Stimulated activated naive CD4-positive, alpha-beta T cell (primary cell): ENCODE results near the gene AGFG1.
"Not testable (repeated sequence)": the region's sequence is repeated elsewhere in the genome, so short reads cannot be mapped to it uniquely, and the experiment has no call there.

Experiments used
- DNase-seq, 6 experiments: peaks; one replicate each; lab custom pipeline; 2025; lab: John Stamatoyannopoulos, UW

The AGFG1 gene

DNA sequence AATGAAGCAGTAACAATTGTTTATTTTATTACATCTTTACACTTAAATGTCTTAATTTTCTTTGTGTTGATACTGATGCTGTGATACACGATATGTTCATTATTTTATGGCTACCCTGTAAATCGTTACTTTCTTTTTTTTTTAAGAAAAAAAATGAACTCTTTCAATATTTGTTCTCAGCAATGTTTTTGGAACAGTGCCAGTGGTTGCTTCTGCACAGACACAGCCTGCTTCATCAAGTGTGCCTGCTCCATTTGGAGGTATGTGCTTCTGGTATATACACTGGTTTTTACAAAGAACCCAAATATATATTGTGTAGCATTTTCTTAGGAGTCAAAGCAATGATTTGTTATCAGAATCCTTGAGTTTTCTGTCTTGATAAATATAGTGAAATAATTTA is 64.5 kb downstream of the AGFG1 start:
- no peak for DNase-seq

DNA sequence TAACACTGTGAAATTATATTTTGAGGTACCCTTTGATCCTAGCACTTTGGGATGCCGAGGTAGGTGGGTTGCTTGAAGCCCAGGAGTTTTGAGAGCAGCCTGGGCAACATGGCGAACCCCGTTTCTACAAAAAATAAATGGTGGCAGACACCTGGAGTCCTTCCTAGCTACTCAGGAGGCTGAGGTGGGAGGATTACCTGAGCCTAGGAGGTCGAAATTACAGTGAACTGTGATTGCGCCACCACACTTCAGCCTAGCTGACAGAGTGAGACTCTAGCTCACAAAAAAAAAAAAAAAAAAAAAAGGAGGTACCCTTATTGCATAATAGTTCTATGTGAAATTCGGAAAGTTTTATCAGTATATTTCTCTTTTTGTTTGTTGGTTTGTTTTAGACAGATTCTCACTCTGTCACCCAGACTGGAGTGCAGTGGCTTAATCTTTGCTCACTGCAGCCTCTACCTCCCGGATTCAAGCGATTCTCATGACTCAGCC is 67.6 kb downstream of the AGFG1 start:
- no peak for DNase-seq

DNA sequence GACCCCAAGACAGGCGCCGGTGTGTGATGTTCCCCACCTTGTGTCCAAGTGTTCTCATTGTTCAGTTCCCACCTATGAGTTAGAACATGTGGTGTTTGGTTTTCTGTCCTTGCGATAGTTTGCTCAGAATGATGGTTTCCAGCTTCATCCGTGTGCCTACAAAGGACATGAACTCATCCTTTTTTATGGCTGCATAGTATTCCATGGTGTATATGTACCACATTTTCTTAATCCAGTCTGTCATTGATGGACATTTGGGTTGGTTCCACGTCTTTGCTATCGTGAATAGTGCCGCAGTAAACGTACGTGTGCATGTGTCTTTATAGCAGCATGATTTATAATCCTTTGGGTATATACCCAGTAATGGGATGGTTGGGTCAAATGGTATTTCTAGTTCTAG is 68.4 kb downstream of the AGFG1 start:
- not testable (repeated sequence) for DNase-seq

DNA sequence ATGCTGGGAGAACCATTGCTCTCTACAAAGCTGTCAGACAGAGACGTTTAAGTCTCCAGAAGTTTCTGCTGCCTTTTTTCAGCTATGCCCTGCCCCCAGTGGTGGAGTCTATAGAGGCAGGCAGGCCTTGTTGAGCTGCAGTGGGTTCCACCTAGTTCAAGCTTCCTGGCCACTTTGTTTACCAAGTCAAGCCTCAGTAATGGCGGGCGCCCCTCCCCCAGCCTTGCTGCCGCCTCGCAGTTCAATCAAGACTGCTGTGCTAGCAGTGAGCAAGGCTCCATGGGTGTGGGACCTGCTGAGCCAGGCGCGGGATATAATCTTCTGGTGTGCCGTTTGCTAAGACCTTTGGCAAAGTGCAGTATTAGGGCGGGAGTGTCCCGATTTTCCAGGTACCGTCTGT is 74.0 kb downstream of the AGFG1 start:
- DNase-seq, result no peak

DNA sequence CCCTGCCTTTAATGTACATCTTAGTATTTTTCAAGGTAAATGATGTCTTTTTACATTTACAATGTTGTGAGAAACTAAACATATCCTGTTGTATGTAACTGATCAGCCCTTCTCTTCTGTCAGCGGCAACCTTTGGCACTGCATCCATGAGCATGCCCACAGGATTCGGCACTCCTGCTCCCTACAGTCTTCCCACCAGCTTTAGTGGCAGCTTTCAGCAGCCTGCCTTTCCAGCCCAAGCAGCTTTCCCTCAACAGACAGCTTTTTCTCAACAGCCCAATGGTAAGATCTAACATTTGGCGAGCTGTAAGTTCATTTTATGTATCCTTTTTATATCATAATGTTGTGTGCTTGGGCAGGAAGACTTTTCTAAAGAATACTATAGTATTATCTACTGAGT is 79.9 kb downstream of the AGFG1 start:
- DNase-seq, result no peak

DNA sequence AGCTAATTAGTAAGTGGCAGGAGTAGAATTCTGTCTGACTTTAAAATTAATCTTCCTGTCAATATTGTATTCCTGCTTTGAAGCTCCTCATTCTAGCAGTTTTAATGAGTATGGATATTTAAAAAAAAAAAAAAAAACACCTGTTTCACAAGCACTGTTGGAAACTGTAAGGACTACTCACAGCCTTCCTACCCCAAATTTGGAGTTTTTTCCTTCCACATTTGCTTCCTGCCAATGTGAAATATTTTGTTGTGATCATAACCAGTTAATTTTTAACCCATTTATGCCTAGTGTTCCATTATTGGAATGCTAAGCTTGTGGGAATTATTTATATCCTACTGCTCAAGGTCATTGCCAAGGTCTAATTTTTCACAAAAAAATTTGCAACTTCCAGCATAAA is 90.6 kb downstream of the AGFG1 start:
- no peak for DNase-seq

DNA sequence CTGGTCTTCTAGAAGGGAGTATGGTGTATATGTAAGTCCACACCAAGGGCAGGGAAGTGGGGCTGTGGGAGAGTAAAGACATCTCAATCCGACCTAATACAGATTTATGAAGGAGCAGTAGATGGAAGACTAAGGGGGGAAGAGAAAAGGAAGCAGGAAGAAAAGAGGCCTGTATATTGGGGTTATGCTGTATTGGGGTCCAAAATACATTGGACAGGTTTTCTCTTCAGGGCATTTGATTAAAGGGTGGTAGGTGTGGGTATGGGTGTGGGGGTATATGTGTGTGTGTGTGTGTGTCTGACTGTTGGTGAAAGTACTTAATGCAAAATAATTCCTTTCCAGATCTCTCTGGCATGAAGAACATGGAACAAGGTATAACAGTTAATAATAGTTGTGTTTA is 93.1 kb downstream of the AGFG1 start:
- no peak for DNase-seq

DNA sequence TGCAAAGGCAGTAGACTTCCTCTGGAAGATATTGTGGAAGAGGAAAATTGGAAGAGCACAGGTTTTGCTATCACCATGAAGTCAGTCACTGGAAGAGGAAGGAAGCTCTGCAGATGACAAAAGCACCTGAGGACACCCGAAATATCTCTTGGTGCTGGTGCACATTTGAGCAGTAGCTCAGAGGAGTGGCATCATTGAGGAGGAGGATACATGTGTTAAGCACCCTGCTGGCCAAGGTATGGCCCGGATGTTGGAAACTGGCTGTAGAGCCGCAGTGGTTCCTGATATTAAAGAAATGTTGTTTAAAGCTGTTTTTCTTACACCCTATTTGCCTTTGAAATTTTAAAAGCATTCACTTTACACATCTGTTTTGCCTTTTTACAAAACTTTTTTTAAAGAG is 94.1 kb downstream of the AGFG1 start:
- no peak for DNase-seq

DNA sequence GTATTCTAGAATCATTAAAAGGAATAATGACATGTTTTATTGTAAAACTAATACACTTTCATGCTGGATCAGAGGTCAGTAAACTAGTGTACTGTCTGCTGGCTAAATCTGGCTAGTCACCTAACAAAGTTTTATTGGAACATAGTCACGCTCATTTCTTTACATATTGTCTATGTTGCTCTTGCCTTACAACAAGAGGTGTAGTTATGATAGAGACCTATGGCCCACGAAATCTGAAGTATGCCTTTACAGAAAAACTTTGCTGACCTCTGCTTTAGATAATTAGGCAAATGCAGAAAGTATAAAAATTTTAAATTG is 96.9 kb downstream of the AGFG1 start:
- no peak for DNase-seq

DNA sequence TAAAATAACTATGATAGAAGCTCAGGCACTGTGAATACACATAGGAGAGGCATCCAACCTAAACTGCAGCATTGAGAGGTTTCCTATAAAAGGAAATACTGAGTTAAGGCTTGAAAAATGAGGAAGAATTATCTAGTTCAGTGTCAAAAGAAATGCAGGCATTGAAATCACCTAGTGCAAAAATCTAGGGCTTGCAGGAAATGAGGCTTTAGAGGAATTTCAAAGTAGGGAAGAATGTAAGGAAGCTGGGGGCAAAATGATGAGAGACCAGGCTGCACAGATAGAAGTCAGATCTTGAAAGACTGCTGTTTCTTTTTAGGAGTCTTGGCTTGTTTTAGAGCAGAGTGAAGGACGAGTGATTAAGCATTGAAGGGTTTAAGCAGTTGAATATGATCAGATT is 98.7 kb downstream of the AGFG1 start:
- no peak for DNase-seq

DNA sequence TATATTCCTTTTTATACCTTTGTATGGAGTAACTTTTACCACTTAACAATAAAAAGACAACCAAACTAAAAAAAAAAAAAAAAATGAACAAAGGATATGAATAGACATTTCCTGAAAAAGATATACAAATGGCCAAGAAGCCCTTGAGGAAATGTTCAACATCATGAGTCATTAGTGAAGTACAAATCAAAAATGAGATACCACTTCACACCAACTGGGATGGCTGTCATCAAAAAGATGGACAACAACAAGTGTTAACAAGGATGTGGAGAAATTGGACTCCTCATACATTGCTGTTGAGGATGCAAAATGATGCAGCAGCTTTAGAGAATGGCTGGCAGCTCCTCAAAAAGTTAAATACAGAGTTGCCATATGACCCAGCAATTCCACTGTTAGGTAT is 104.2 kb downstream of the AGFG1 start:
- no peak for DNase-seq

DNA sequence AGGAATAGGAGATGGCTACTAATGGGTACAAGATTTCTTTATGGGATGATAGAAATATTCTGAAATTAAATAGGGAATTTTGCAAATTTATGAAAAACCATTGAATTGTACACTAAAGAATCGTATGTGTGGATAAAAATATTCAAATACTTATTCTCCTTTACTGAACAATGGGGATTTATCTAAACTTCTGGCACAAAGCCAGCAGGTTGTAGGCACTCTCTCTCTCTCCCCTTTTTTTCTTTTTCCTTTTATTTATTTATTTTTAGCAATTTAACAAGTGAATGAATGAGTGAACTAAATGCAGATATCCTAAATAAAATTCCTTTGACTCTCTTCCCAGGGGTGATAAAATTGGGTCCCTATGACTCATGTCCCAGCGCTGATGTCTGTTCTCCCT is 104.9 kb downstream of the AGFG1 start:
- DNase-seq, result no peak

DNA sequence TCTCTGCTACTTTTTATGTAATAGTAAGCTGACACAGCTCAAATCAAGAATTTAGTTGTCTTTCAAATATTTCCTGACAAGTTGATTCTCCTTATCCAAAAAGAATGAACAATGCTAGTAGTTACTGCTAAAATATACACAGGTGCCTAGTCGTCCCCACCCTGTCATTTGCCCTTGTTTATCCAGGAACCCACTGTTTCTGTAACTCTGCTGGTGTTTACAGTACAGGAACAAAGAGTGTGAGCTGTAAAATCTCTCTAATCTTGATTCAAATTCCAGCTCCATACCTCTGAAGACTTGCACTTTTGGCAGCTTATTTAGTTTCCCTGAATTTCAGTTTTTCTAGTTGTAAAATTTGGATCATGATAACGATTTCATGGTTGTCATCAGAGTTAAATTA is 105.6 kb downstream of the AGFG1 start:
- no peak for DNase-seq

DNA sequence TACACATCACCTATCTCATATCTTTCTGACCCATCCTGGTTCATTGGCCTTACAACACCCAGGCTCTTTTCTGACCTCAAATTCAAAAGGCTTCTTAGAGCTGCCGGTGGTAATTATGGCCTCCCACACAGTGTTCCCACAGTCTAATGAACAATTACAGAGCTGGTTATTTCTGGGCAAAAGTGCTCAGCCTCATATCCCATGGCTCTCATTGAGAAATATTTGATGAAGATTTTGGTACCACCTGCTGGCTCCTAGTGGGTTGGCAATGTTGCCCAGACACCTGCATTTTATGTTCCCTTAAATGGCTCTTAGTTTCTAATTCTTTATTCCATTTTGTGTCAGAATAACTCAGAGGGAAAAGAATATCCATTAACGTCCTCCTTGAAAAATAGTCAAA is 106.7 kb downstream of the AGFG1 start:
- DNase-seq, result no peak

DNA sequence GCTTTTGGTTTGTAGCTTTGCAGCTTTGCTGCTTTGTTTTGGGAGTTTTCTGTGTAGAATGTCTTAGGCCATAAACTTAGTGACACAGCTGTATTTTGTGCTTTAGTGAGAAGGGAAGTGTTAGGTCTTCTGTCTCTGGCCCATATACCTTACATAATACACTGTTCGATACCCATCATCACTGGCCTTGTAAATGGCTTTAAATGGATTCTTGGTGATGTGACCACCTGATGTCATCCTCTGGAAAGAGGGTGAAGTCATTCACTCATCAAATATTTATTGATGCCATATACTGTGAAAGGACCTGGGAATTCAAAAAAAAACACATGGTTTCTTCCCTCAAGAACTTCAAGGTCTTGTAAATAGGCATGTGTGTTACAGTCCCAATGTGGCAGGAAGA is 107.8 kb downstream of the AGFG1 start:
- no peak for DNase-seq

DNA sequence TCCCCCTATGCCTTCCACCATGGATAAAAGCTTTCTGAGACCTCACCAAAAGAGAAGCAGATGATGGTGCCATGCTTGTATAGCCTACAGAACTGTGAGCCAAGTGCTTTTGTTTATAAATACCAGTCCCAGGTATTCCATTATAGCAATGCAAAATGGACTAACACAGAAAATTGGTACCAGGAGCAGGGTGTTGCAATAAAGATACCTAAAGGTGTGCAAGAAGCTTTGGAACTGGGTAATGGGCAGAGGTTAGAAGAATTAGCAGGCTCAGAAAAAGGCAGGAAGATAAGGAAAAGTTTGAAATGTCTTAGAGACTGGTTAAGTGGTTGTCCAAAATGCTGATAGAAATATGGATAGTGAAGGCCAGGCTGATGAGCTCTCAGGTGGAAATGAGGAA is 110.4 kb downstream of the AGFG1 start:
- no peak for DNase-seq

DNA sequence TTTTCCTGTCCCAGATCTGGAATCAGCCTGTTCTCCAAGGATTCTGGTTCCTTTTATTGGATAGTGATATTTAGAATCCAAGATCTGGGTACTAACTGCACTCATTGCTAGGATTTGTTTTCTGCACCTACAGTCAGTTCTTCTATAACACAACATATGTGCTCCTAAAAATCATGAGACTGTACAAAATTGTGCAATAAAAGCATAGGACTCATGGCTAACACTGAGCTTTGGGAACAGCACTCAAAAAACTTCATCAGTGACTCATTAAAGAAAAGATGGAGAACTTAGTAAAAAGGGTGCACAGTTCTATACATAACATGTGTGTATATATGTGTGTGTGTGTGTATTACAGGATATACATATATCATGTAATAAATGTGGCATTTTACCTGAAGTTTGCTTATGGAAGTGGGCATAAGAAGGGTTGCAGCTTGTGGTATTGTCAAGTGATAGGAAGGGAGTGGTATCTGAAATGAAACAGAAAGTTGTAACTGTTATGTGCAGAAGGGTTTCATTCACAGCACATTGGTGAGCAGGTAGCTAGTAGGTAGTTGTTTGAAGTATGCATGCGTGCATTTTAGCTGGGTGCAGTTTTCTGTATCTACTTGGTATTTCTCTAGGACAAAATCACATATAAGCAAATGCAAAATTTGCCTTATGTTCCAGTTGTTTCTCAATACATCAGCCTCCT is 120.9 kb downstream of the AGFG1 start:
- no peak for DNase-seq

DNA sequence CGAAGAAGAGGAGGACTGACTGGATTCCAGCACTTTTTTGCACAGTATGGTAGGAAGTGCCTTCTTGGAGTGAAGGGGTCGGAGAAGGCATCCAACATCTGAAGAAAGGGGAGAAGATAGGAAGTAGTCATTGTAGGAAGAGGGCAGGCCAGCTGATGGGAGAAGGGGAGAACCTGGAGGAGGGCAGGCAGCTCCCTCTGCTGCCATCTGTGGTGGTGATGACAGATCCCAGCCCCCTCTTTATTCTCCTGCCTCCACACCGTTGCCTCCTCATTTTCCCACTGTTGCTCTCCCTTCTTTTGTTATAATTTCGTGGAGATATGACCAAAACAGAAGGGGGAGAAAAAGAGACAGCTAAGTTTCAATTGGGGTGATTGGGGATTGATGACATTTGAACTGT is 123.8 kb downstream of the AGFG1 start:
- DNase-seq, result no peak

DNA sequence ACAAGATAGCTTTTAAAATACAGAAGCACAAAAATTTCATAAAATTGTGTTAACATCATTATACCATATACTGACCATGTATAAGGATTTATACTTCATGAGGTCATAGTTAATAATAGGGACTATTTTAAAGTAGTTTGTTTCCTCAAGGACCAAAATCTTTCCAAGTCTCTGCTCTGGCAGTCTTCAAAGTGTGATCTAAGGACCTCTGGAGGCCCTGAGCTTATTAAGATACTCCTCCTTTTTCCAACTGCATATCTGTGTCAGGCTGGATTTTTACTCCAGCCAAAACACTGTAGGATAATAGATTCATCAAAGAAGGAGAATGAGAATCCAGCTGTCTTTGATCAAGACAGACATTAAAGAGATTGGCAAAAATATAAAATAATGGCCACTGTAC is 125.1 kb downstream of the AGFG1 start:
- DNase-seq, result no peak

DNA sequence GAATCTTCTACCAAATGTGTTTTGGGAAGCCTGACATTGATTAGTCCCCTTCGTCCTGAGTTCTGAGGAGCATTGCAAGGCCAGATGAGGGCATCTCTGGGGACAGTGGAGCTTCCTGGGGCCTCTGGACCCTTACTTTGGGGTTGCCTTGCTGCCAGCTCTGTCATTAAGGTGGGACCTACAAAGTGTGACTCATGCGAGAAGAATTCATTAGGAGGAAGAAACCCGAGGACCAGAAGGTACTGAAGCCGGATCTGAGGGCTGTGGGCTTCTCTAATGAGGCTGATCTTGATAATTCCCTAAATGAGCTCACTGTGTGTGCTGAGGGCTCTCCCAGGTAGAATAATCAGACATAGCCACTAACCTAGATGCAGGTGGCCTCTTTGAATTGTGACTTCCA is 126.0 kb downstream of the AGFG1 start:
- no peak for DNase-seq

DNA sequence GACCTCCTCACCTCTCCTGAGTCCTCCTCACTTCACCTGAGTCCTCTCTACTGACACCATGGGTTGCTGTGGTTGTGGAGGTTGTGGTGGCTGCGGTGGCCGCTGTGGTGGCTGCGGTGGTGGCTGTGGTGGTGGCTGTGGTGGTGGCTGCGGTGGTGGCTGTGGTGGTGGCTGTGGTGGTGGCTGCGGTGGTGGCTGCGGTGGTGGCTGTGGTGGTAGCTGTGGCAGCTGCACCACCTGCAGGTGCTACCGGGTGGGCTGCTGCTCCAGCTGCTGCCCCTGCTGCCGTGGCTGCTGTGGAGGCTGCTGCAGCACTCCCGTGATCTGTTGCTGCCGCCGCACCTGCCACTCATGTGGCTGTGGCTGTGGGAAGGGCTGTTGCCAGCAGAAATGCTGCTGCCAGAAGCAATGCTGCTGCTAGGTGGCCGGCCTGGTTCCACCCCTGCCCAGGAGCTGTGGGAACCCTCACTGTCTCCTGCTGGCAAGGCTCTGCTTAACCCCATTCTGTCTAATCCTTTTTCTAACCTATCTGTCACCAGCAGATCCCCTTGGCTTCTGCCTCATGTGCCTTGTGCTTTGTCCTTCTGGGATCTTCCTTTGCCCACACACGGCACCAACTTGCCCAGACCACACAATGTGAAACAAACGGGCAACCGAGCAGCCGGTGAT is 127.0 kb downstream of the AGFG1 start, which contains the start of gene SCYGR2:
Gene SCYGR2, plus strand, starts transcription at position 59 of the 669 bp plus-strand sequence. Its CDS starts 0 bp downstream, at position 59.
- DNase-seq, result not testable (repeated sequence)

DNA sequence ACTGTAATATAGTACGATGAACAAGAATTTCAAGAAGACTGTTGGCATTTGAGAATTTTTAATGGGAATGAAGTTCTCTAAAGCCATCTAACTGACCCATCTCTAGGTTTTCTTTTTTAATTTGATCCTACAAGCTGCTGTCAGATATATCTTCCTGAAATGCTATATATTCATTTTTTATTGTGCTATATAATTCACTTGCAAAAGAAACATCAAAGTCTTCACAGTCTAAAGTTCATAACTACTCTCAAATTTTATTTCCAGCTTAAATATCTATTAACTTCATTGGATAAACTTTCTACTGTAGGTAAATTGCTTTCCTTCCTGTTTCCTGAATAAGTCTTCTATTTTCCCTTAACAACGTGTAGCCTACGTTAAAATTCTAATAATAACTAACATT is 130.4 kb downstream of the AGFG1 start:
- no peak for DNase-seq

DNA sequence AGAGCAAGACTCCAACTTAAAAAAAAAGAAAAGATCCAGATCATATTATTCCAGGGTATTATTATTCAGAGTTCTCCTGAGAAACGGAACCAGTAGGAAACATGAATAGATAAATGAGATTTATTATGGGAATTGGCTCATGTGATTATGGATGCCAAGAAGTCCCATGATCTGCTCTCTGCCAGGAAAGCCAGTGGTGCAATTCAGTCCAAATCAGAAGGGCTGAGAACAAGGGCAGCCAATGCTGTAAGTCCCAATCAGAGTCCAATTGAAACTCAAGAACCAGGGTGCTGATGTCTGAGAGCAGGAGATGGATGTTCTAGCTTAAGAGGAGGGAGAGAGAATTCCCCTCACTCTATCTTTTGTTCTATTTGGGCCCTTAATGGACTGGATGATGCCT is 134.5 kb downstream of the AGFG1 start:
- no peak for DNase-seq

DNA sequence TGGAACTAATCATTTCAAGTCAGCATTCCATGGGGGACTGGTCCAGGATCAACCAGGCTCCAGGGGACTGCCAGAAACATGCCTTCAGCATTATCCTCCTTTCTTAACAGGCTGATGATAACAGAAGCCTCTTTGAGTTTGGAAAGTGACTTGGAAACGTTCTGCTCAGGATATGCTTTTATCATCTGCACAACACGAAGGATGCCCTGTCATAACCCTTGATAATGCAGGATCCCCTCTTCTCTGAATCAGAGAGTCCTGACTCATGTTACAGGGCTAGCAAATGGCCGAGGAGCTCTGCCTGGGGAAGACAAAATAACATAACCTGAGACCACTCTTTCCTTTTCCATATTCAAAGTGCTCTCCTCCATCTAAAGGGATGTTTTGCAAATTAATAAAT is 136.0 kb downstream of the AGFG1 start:
- DNase-seq, result no peak
